SJSA1 (cell line): ENCODE data around the gene TNFRSF17. TPM values are rescaled to one million over a fixed set of nuclear protein-coding genes. Genes with fewer than 3 reads are reported as not detected.
"Not testable (repeated sequence)": the region's sequence is repeated elsewhere in the genome, so short reads cannot be mapped to it uniquely, and the experiment has no call there.

Source experiments
- DNase-seq, 2 experiments: peaks; one replicate each; pipeline ENCODE4 v3.0.0-alpha.2; 2015 to 2020; ENCODE audit warnings: low spot score in 2 of 2, low read depth in 1 of 2
- H3K27ac ChIP-seq: fragments of 250-450 bp; sonication (Bioruptor Pico); 2 replicates; pipeline ENCODE4 v1.5.1; 2020; ENCODE audit warnings: mild to moderate bottlenecking, moderate library complexity
- H3K27me3 ChIP-seq: fragments of 250-450 bp; sonication (Bioruptor Pico); replicated peaks from 2 replicates; pipeline ENCODE4 v1.5.1; 2020; ENCODE audit warnings: mild to moderate bottlenecking, moderate library complexity
- H3K36me3 ChIP-seq: fragments of 250-450 bp; sonication (Bioruptor Pico); 2 replicates; pipeline ENCODE4 v1.5.1; 2020; ENCODE audit warnings: mild to moderate bottlenecking
- H3K4me1 ChIP-seq: fragments of 250-450 bp; sonication (Bioruptor Pico); replicated peaks from 2 replicates; pipeline ENCODE4 v1.6.1; 2021; ENCODE audit warnings: mild to moderate bottlenecking
- H3K4me3 ChIP-seq: fragments of 250-450 bp; sonication (Bioruptor Pico); 2 replicates; pipeline ENCODE4 v1.5.1; 2020; ENCODE audit warnings: mild to moderate bottlenecking
- H3K9me3 ChIP-seq: fragments of 250-450 bp; sonication (Bioruptor Pico); replicated peaks from 2 replicates; pipeline ENCODE4 v1.5.1; 2020; ENCODE audit warnings: mild to moderate bottlenecking
- total RNA-seq: library from RNA; depleted of rRNA; stranded (reverse); fragments of >200 nt; shearing (Covaris generic); gene quantifications from 2 replicates; pipeline ENCODE4 v1.2.3, GENCODE V29; 2014; rRNA removed

TNFRSF17 gene
- not detected in 2 replicates for total RNA-seq

- Histone ChIP-seq H3K4me3 (no peak within 1 kb of the TSS), H3K27ac (no peak within 1 kb of the TSS), H3K9me3 (no peaks in the 10 kb centered on the region), H3K27me3 (no peaks in the 10 kb centered on the region), H3K4me1 (no peaks in the 10 kb centered on the region), H3K36me3 (no peaks in the 10 kb centered on the region)
- DNase-seq, result no peak
Observed at GRCh38 chr16:11964761-11965551, at the start of gene TNFRSF17. Gene TNFRSF17 (plus strand): TSS chr16:11965210. CDS start chr16:11965325, 115 bp downstream.

DNA sequence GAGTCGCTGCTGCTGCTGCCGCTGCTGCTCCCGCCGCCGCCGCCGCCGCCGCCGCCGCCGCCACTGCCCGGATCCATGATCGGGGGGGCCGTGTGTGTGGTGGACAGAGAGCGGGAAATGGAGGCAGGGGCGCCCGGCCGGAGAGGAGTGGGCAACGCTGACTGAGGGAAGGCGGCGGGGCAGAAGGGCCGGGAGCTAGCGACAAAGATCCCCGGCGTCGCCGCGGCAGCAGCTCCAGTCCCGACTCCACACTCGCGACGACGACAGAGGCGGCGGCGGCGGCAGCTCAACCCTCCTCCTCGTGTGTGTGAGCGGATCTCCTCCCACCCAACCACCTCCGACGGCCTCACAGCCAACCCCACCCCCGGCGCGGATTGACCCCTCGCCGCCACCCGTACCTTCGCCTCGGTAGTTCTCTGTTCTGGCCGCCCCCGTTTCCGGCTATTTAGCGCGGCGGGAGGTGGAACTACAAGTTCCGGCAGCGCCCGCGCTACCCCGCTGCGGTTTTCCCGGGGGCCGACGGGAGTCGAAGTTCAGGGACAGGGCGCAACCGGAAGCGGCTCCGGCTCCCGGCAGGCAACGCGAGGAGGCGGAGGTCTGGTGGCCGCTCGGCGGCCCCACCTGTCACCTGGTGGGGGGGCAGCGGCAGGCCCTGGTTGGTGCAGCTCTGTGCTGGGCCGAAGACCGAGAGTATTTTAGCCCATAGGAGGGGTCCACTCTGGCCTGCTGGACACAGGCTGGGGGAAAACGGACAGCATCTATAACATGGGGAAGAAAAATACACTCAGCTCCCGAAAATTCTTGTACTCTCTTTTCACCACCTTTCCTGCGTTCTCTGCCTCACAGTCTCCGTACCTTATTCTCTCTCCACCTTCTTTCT is 49.1 kb upstream of the TNFRSF17 start, which contains the start of gene GSPT1:
Gene GSPT1 (minus strand): TSS at position 313 of the 880 bp plus-strand sequence. CDS start 236 bp downstream, at position 77.
- H3K4me3 ChIP-seq, result peak within 1 kb of the TSS; percentile 94
- peaks cover 28% of the 10 kb centered on the region for H3K36me3 ChIP-seq
- peak within 1 kb of the TSS; percentile 80 for H3K27ac ChIP-seq
- H3K27me3 ChIP-seq, result no peaks in the 10 kb centered on the region
- DNase-seq, result peak; percentile 98 to 99
- peaks cover 20% of the 10 kb centered on the region for H3K4me1 ChIP-seq
- H3K9me3 ChIP-seq, result peaks cover 6% of the 10 kb centered on the region

DNA sequence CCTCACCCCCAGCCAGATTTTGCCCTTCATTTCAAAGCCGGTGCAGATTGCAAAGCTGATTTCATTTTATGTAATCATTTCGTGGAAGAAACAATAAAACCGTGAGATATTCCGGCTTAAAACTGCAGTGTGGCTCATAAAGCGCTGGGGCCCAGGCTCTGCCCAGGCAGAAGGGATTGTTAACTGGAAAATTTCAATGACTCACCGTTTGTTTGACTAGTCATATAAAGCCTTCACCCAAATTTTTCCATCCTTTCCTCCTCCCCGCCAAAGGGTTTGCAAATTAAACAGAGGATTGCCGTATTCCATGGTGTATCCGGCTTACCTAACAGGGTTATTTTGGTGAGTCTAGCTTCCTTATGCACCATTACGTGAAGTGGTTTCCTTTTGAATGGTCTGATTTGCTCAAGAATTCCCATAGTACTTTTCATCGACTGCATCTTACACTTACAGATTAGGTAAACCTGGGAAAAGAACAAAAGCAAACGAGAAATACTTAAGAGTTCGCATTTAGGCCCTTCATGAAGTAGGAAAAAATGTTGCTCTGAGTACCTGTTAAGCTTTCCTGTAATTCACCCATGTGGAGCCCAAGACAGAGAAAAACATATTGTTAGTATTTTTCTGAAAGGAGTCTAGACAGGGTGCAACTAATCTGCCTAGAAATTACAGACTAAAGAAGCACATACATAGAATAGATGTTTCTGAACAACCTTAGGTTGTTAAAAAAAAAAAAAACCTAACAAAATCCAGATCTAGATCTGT is 48.3 kb upstream of the TNFRSF17 start:
- peak overlapping the region; percentile 45 for H3K27ac ChIP-seq
- peak; percentile 57 for DNase-seq
- H3K36me3 ChIP-seq, result peaks cover 28% of the 10 kb centered on the region
- no peaks in the 10 kb centered on the region for H3K27me3 ChIP-seq
- peaks cover 6% of the 10 kb centered on the region for H3K9me3 ChIP-seq
- peak overlapping the region; percentile 94 for H3K4me3 ChIP-seq
- H3K4me1 ChIP-seq, result peaks cover 20% of the 10 kb centered on the region

GRCh38 chr16:11924046-11924445 is 41.0 kb upstream of the TNFRSF17 start:
- not testable (repeated sequence) for H3K4me3 ChIP-seq

GRCh38 chr16:11927350-11927749 is 37.7 kb upstream of the TNFRSF17 start:
- H3K27me3 ChIP-seq, H3K4me1 ChIP-seq, H3K4me3 ChIP-seq, DNase-seq, H3K9me3 ChIP-seq, H3K27ac ChIP-seq, H3K36me3 ChIP-seq: not testable (repeated sequence)

More at GRCh38 chr16:11924046-11924445, 41.0 kb upstream of the TNFRSF17 start:
- H3K9me3 ChIP-seq, H3K4me1 ChIP-seq, DNase-seq, H3K36me3 ChIP-seq, H3K27ac ChIP-seq, H3K27me3 ChIP-seq: not testable (repeated sequence)

- DNase-seq, H3K27me3 ChIP-seq, H3K9me3 ChIP-seq, H3K36me3 ChIP-seq, H3K27ac ChIP-seq, H3K4me3 ChIP-seq, H3K4me1 ChIP-seq: not testable (repeated sequence)
Observed at GRCh38 chr16:11941945-11942344, 23.1 kb upstream of the TNFRSF17 start, which contains the start of gene NPIPB2. Gene NPIPB2 (minus strand): TSS chr16:11942045. CDS start chr16:11942045, 0 bp downstream.

- no peak overlapping the region for H3K27ac ChIP-seq
- H3K4me1 ChIP-seq, result no peaks in the 10 kb centered on the region
- DNase-seq, result no peak
- no peaks in the 10 kb centered on the region for H3K36me3 ChIP-seq
- no peak overlapping the region for H3K4me3 ChIP-seq
- H3K9me3 ChIP-seq, result no peaks in the 10 kb centered on the region
- no peaks in the 10 kb centered on the region for H3K27me3 ChIP-seq
Observed at GRCh38 chr16:11946433-11946832, 18.6 kb upstream of the TNFRSF17 start.

DNA sequence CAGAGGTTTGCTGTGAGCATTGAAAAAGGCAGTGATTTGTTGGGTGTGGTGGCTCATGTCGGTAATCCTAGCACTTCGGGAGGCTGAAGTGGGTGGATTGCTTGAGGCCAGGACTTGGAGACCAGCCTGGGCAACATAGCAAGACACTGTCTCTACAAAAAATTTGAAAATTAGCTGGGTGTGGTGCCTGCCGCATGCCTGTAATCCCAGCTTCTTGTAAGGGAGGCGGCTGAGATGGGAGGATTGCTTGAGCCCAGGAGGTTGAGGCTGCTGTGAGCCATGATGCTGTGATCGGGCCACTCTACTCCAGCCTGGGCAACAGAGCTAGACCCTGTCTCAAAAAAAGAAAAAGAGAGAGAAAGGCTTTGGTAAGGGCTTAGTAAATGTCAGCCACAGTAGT is 16.2 kb upstream of the TNFRSF17 start:
- H3K4me3 ChIP-seq, result no peak overlapping the region
- no peaks in the 10 kb centered on the region for H3K9me3 ChIP-seq
- no peaks in the 10 kb centered on the region for H3K4me1 ChIP-seq
- no peaks in the 10 kb centered on the region for H3K27me3 ChIP-seq
- H3K27ac ChIP-seq, result no peak overlapping the region
- no peaks in the 10 kb centered on the region for H3K36me3 ChIP-seq
- DNase-seq, result no peak

DNA sequence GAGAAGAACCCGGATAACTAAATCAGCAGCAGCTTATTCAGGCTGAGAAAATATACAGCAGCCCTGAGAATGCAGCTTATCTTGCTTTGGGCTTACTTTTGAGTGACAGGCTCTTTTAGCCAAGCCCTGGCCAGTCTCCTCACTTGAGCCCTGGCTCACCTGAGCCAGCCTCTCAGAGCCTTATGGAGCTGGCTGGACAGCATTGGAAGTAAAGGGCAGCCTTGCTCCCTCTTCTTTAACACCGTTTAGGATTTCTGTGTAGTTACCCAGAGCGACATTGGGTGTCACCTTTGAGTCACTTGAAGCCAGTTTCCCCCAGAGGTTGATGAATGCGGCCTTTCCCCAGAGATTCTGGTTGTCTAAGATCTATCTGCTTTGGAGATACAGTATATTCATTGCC is 15.5 kb upstream of the TNFRSF17 start:
- Histone ChIP-seq H3K4me3 (no peak overlapping the region), H3K36me3 (no peaks in the 10 kb centered on the region), H3K27ac (no peak overlapping the region), H3K27me3 (no peaks in the 10 kb centered on the region), H3K4me1 (no peaks in the 10 kb centered on the region), H3K9me3 (no peaks in the 10 kb centered on the region)
- DNase-seq, result peak in 1 of 2 experiments; percentile 26

DNA sequence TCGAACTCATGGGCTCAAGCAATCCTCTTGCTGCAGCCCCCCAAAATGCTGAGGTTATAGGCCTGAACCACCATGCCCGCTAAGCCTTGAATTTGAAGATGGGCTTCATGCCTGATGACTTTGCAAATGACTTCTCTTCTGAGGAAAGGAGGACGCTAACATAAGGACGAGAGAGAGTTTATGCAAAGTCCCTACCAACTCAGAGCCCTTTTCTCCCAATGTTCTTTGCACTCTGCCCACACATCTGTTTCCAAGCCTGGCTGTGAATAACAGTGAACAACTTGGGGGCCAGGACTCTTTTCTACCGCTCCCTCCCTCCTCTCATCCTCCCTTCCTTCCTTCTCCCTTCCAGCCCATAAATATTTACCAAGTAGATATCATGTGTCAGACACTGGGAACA is 14.6 kb upstream of the TNFRSF17 start:
- no peak overlapping the region for H3K4me3 ChIP-seq
- no peak overlapping the region for H3K27ac ChIP-seq
- no peaks in the 10 kb centered on the region for H3K4me1 ChIP-seq
- DNase-seq, result no peak
- no peaks in the 10 kb centered on the region for H3K27me3 ChIP-seq
- no peaks in the 10 kb centered on the region for H3K9me3 ChIP-seq
- no peaks in the 10 kb centered on the region for H3K36me3 ChIP-seq

GRCh38 chr16:11953576-11953975 is 11.4 kb upstream of the TNFRSF17 start:
- not testable (repeated sequence) for DNase-seq, H3K4me1 ChIP-seq, H3K9me3 ChIP-seq, H3K36me3 ChIP-seq, H3K4me3 ChIP-seq, H3K27ac ChIP-seq, H3K27me3 ChIP-seq

GRCh38 chr16:11955713-11956123 is 9.3 kb upstream of the TNFRSF17 start:
- peak overlapping the region; percentile 18; the same call in 1 of the 2 replicates for H3K27ac ChIP-seq
- DNase-seq, result peak; percentile 53 to 75
- no peaks in the 10 kb centered on the region for H3K9me3 ChIP-seq
- H3K36me3 ChIP-seq, result no peaks in the 10 kb centered on the region
- H3K4me3 ChIP-seq, result no peak overlapping the region
- H3K4me1 ChIP-seq, result peaks cover 5% of the 10 kb centered on the region
- H3K27me3 ChIP-seq, result no peaks in the 10 kb centered on the region

DNA sequence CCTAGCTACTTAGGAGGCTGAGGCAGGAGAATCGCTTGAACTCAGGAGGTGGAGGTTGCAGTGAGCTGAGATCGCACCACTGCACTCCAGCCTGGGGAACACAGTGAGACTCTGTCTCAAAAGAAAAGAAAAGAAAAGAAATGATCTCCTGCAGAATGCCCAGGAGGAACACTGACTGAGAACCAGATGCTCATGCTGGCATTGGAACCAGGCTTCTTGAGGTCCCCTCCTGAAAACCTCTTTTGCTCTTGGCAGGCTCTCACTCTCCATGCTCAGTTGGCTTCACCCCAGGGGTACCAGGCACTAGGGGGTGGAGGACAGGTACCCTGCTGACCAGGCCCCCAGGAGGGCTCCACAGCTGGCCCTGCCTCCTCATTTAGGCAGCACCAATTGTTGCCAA is 8.5 kb upstream of the TNFRSF17 start:
- H3K36me3 ChIP-seq, result no peaks in the 10 kb centered on the region
- peaks cover 5% of the 10 kb centered on the region for H3K4me1 ChIP-seq
- H3K9me3 ChIP-seq, result no peaks in the 10 kb centered on the region
- no peak overlapping the region for H3K27ac ChIP-seq
- no peaks in the 10 kb centered on the region for H3K27me3 ChIP-seq
- H3K4me3 ChIP-seq, result no peak overlapping the region
- no peak for DNase-seq
